ENCODE results near the gene PSME1.

PSME1 gene

GRCh38 chr14:24130380-24130716, 5.6 kb upstream of the PSME1 start, which contains the start of gene FITM1:
Gene FITM1, plus strand, starts transcription at chr14:24130659. Its CDS starts 905 bp downstream, at chr14:24131564.
- DNase-seq (ENCODE audit: low spot score), result no peak

- no peak for DNase-seq (ENCODE audit: low spot score)
Measured at GRCh38 chr14:24130717-24131548, 5.1 kb upstream of the PSME1 start.

GRCh38 chr14:24131549-24131966, 4.4 kb upstream of the PSME1 start:
- DNase-seq (ENCODE audit: low spot score), result no peak

- no peak for DNase-seq (ENCODE audit: low spot score)
Measured at GRCh38 chr14:24132061-24132685, 3.8 kb upstream of the PSME1 start.

GRCh38 chr14:24132976-24133375, 3.0 kb upstream of the PSME1 start:
- no peak for DNase-seq (ENCODE audit: low spot score)

GRCh38 chr14:24133735-24134134, 2.3 kb upstream of the PSME1 start:
- DNase-seq (ENCODE audit: low spot score), result no peak

GRCh38 chr14:24135584-24135833, 485 bp upstream of the PSME1 start:
- no peak for DNase-seq (ENCODE audit: low spot score)

GRCh38 chr14:24136684-24137528, 912 bp downstream of the PSME1 start:
- no peak for DNase-seq (ENCODE audit: low spot score)

- DNase-seq (ENCODE audit: low spot score), result no peak
Measured at GRCh38 chr14:24137529-24138395, 1.8 kb downstream of the PSME1 start.

- DNase-seq (ENCODE audit: low spot score), result no peak
Measured at GRCh38 chr14:24138396-24139271, 2.6 kb downstream of the PSME1 start.

GRCh38 chr14:24139272-24139934, 3.4 kb downstream of the PSME1 start:
- DNase-seq (ENCODE audit: low spot score), result no peak

- peak; percentile 99 for DNase-seq (ENCODE audit: low spot score)
Measured at GRCh38 chr14:24141097-24141880, 5.3 kb downstream of the PSME1 start, which contains the start of gene EMC9. Gene EMC9, minus strand, starts transcription at chr14:24141591. Its CDS starts 287 bp downstream, at chr14:24141304.

GRCh38 chr14:24143511-24143910, 7.5 kb downstream of the PSME1 start:
- DNase-seq (ENCODE audit: low spot score), result no peak

- no peak for DNase-seq (ENCODE audit: low spot score)
Measured at GRCh38 chr14:24144451-24144850, 8.5 kb downstream of the PSME1 start.

GRCh38 chr14:24145219-24145618, 9.2 kb downstream of the PSME1 start:
- no peak for DNase-seq (ENCODE audit: low spot score)

GRCh38 chr14:24145690-24146452, 9.9 kb downstream of the PSME1 start:
- no peak for DNase-seq (ENCODE audit: low spot score)

- DNase-seq (ENCODE audit: low spot score), result peak; percentile 94
Measured at GRCh38 chr14:24146453-24146977, 10.5 kb downstream of the PSME1 start, which contains the start of gene PSME2. Gene PSME2, minus strand, starts transcription at chr14:24146610. Its CDS starts 29 bp downstream, at chr14:24146581.

All from AG08395 (cell line).